Skeletal muscle tissue (tissue), 4 donors: ENCODE data around the gene CPNE6. TPM values are rescaled to one million over a fixed set of nuclear protein-coding genes. Genes with fewer than 3 reads are reported as not detected.
"Not testable (repeated sequence)": the region's sequence is repeated elsewhere in the genome, so short reads cannot be mapped to it uniquely, and the experiment has no call there.

Source experiments
- H3K27ac ChIP-seq: one replicate; pipeline ENCODE4 v1.7.0; 2013; ENCODE audit warnings: mild to moderate bottlenecking, low read depth, low read length, inconsistent platforms
- H3K27me3 ChIP-seq, 3 donors: one replicate each; pipeline ENCODE4 v1.7.0; 2013; ENCODE audit warnings: low read length in 3 of 3; ENCODE audit not compliant: control insufficient read depth in 3 of 3, insufficient read depth in 3 of 3
- H3K36me3 ChIP-seq, 3 donors: one replicate each; pipeline ENCODE4 v1.7.0; 2013; ENCODE audit warnings: low read length in 3 of 3; ENCODE audit not compliant: control insufficient read depth in 3 of 3, insufficient read depth in 3 of 3
- H3K4me1 ChIP-seq, 3 donors: one replicate each; pipeline ENCODE4 v1.7.0; 2013; ENCODE audit warnings: low read length in 3 of 3, mild to moderate bottlenecking in 3 of 3; ENCODE audit not compliant: control insufficient read depth in 3 of 3, insufficient read depth in 3 of 3
- H3K4me3 ChIP-seq, 3 donors: one replicate each; pipeline ENCODE4 v1.7.0; 2013; ENCODE audit warnings: low read length in 3 of 3
- H3K9ac ChIP-seq, 3 donors: one replicate each; pipeline ENCODE4 v1.7.0; 2013; ENCODE audit warnings: low read length in 3 of 3, mild to moderate bottlenecking in 3 of 3, moderate library complexity in 2 of 3, low read depth in 1 of 3
- H3K9me3 ChIP-seq, 3 donors: one replicate each; pipeline ENCODE4 v1.7.0; 2013; ENCODE audit warnings: low read length in 3 of 3; ENCODE audit not compliant: control insufficient read depth in 3 of 3
- total RNA-seq: library from RNA; depleted of rRNA; stranded (reverse); fragments of >200 nt; gene quantifications from one replicate; pipeline ENCODE4 v1.2.3, GENCODE V29; 2014
- donor health status: Osteomylitis.

The CPNE6 gene
- total RNA-seq, 1 donor from 2014 or later = not detected

- Histone ChIP-seq H3K36me3 (peaks cover 0 to 3% (median 3%) of the 10 kb centered on the region in 3 donors), H3K9me3 (no peaks in the 10 kb centered on the region), H3K27ac (no peak overlapping the region), H3K4me1 (peaks cover 0 to 5% (median 2%) of the 10 kb centered on the region in 3 donors), H3K27me3 (no peaks in the 10 kb centered on the region), H3K4me3 (no peak overlapping the region), H3K9ac (no peak overlapping the region)
Measured at GRCh38 chr14:24100982-24101494, 29.7 kb downstream of the CPNE6 start.

GRCh38 chr14:24102357-24103048, 31.1 kb downstream of the CPNE6 start:
- Histone ChIP-seq H3K9ac (no peak overlapping the region), H3K4me3 (no peak overlapping the region), H3K27me3 (no peaks in the 10 kb centered on the region), H3K36me3 (peaks cover 0 to 3% (median 3%) of the 10 kb centered on the region in 3 donors), H3K9me3 (no peaks in the 10 kb centered on the region), H3K27ac (no peak overlapping the region), H3K4me1 (peaks cover 0 to 5% (median 2%) of the 10 kb centered on the region in 3 donors)

- H3K27me3 ChIP-seq = no peaks in the 10 kb centered on the region
- H3K9ac ChIP-seq = no peak overlapping the region
- peaks cover 0 to 5% (median 2%) of the 10 kb centered on the region in 3 donors for H3K4me1 ChIP-seq
- H3K27ac ChIP-seq = no peak overlapping the region
- peaks cover 0 to 3% (median 3%) of the 10 kb centered on the region in 3 donors for H3K36me3 ChIP-seq
- H3K4me3 ChIP-seq = no peak overlapping the region
- no peaks in the 10 kb centered on the region for H3K9me3 ChIP-seq
Measured at GRCh38 chr14:24103451-24103850, 32.1 kb downstream of the CPNE6 start.

GRCh38 chr14:24105609-24106239, 34.4 kb downstream of the CPNE6 start:
- H3K36me3 ChIP-seq = not testable (repeated sequence)

GRCh38 chr14:24106672-24107271, 35.4 kb downstream of the CPNE6 start:
- Histone ChIP-seq H3K9ac (no peak overlapping the region), H3K36me3 (peaks cover 0 to 3% (median 3%) of the 10 kb centered on the region in 3 donors), H3K27me3 (no peaks in the 10 kb centered on the region), H3K9me3 (no peaks in the 10 kb centered on the region), H3K4me1 (peaks cover 0 to 7% (median 7%) of the 10 kb centered on the region in 3 donors), H3K4me3 (no peak overlapping the region), H3K27ac (no peak overlapping the region)

More at GRCh38 chr14:24105609-24106239, 34.4 kb downstream of the CPNE6 start:
- not testable (repeated sequence) for H3K27me3 ChIP-seq, H3K27ac ChIP-seq, H3K9ac ChIP-seq, H3K4me1 ChIP-seq, H3K9me3 ChIP-seq, H3K4me3 ChIP-seq

- peaks cover 0 to 9% (median 7%) of the 10 kb centered on the region in 3 donors for H3K4me1 ChIP-seq
- no peak overlapping the region for H3K27ac ChIP-seq
- no peaks in the 10 kb centered on the region for H3K9me3 ChIP-seq
Measured at GRCh38 chr14:24108336-24108874, 37.0 kb downstream of the CPNE6 start.

GRCh38 chr14:24110060-24110459, 38.7 kb downstream of the CPNE6 start:
- Histone ChIP-seq H3K9me3 (no peaks in the 10 kb centered on the region), H3K4me3 (no peak overlapping the region), H3K27ac (no peak overlapping the region)

More at GRCh38 chr14:24108336-24108874, 37.0 kb downstream of the CPNE6 start:
- peaks cover 0 to 3% (median 0%) of the 10 kb centered on the region in 3 donors for H3K36me3 ChIP-seq
- H3K9ac ChIP-seq = peak overlapping the region in 2 of 3 donors; percentile 7 to 51
- no peak overlapping the region for H3K4me3 ChIP-seq
- H3K27me3 ChIP-seq = no peaks in the 10 kb centered on the region

GRCh38 chr14:24110523-24110922, 39.2 kb downstream of the CPNE6 start:
- H3K36me3 ChIP-seq = no peaks in the 10 kb centered on the region
- no peaks in the 10 kb centered on the region for H3K27me3 ChIP-seq
- H3K4me3 ChIP-seq = no peak overlapping the region
- no peak overlapping the region for H3K9ac ChIP-seq
- H3K27ac ChIP-seq = no peak overlapping the region
- peaks cover 8 to 18% (median 13%) of the 10 kb centered on the region in 3 donors for H3K4me1 ChIP-seq
- no peaks in the 10 kb centered on the region for H3K9me3 ChIP-seq

More at GRCh38 chr14:24110060-24110459, 38.7 kb downstream of the CPNE6 start:
- no peak overlapping the region for H3K9ac ChIP-seq
- no peaks in the 10 kb centered on the region for H3K27me3 ChIP-seq
- H3K36me3 ChIP-seq = no peaks in the 10 kb centered on the region
- H3K4me1 ChIP-seq = peaks cover 4 to 15% (median 9%) of the 10 kb centered on the region in 3 donors

GRCh38 chr14:24113379-24113800, 42.0 kb downstream of the CPNE6 start:
- Histone ChIP-seq H3K4me3 (peak overlapping the region; percentile 93 to 98 (median 98)), H3K36me3 (peaks cover 12 to 18% (median 12%) of the 10 kb centered on the region in 3 donors), H3K9me3 (no peaks in the 10 kb centered on the region), H3K9ac (peak overlapping the region; percentile 85 to 100 (median 99)), H3K27ac (peak overlapping the region; percentile 97), H3K27me3 (no peaks in the 10 kb centered on the region), H3K4me1 (peaks cover 21 to 29% (median 28%) of the 10 kb centered on the region in 3 donors)
